ENCODE measurements around the gene SPRR4.

Gene SPRR4

GRCh38 chr1:152970495-152970894 lies at the start of gene SPRR4:
Gene SPRR4 (plus strand): TSS chr1:152970648. CDS start chr1:152971891, 1,243 bp downstream.
- no peak for DNase-seq (ENCODE audit: low read depth in 2 of 2)

GRCh38 chr1:152924191-152924590 lies 46.3 kb upstream of the SPRR4 start:
- no peak for DNase-seq (ENCODE audit: low read depth in 2 of 2)

- DNase-seq (ENCODE audit: low read depth in 2 of 2) = no peak
These were observed 44.4 kb upstream of the SPRR4 start for GRCh38 chr1:152926091-152926490.

- no peak for DNase-seq (ENCODE audit: low read depth in 2 of 2)
These were observed 41.8 kb upstream of the SPRR4 start for GRCh38 chr1:152928671-152929070.

GRCh38 chr1:152932170-152932811 lies 38.2 kb upstream of the SPRR4 start:
- DNase-seq (ENCODE audit: low read depth in 2 of 2) = no peak

- DNase-seq (ENCODE audit: low read depth in 2 of 2) = no peak
These were observed 37.3 kb upstream of the SPRR4 start for GRCh38 chr1:152933196-152933595.

GRCh38 chr1:152940614-152941013 lies 29.8 kb upstream of the SPRR4 start:
- no peak for DNase-seq (ENCODE audit: low read depth in 2 of 2)

GRCh38 chr1:152941037-152941711 lies 29.3 kb upstream of the SPRR4 start:
- no peak for DNase-seq (ENCODE audit: low read depth in 2 of 2)

GRCh38 chr1:152942161-152942560 lies 28.3 kb upstream of the SPRR4 start:
- DNase-seq (ENCODE audit: low read depth in 2 of 2) = no peak

GRCh38 chr1:152946248-152946647 lies 24.2 kb upstream of the SPRR4 start:
- no peak for DNase-seq (ENCODE audit: low read depth in 2 of 2)

GRCh38 chr1:152946651-152947256 lies 23.7 kb upstream of the SPRR4 start, which contains the start of gene SPRR5:
Gene SPRR5 (plus strand): TSS chr1:152947206. CDS start chr1:152948555, 1,349 bp downstream.
- DNase-seq (ENCODE audit: low read depth in 2 of 2) = no peak

GRCh38 chr1:152951711-152952110 lies 18.7 kb upstream of the SPRR4 start:
- no peak for DNase-seq (ENCODE audit: low read depth in 2 of 2)

GRCh38 chr1:152953761-152954160 lies 16.7 kb upstream of the SPRR4 start:
- DNase-seq (ENCODE audit: low read depth in 2 of 2) = no peak

- DNase-seq (ENCODE audit: low read depth in 2 of 2) = no peak
These were observed 16.0 kb upstream of the SPRR4 start for GRCh38 chr1:152954436-152954835.

- no peak for DNase-seq (ENCODE audit: low read depth in 2 of 2)
These were observed 12.9 kb upstream of the SPRR4 start for GRCh38 chr1:152957561-152957960.

- no peak for DNase-seq (ENCODE audit: low read depth in 2 of 2)
These were observed 11.2 kb upstream of the SPRR4 start for GRCh38 chr1:152959273-152959672.

GRCh38 chr1:152959801-152960451 lies 10.5 kb upstream of the SPRR4 start:
- DNase-seq (ENCODE audit: low read depth in 2 of 2) = no peak

- no peak for DNase-seq (ENCODE audit: low read depth in 2 of 2)
These were observed 9.9 kb upstream of the SPRR4 start for GRCh38 chr1:152960452-152961044.

- no peak for DNase-seq (ENCODE audit: low read depth in 2 of 2)
These were observed 9.1 kb upstream of the SPRR4 start for GRCh38 chr1:152961226-152961891.

- no peak for DNase-seq (ENCODE audit: low read depth in 2 of 2)
These were observed 7.5 kb upstream of the SPRR4 start for GRCh38 chr1:152962876-152963415.

- DNase-seq (ENCODE audit: low read depth in 2 of 2) = no peak
These were observed 5.9 kb upstream of the SPRR4 start for GRCh38 chr1:152964536-152964935.

All from stimulated activated CD8-positive, alpha-beta memory T cell treated with anti-CD3 and anti-CD28 coated beads, Interleukin-2, amount 100 ng/mL, for 48 hours (primary cell).